SK-N-SH (cell line): Measurements from ENCODE around the gene MORN3. TPM values are rescaled to one million over a fixed set of nuclear protein-coding genes. Genes with fewer than 3 reads are reported as not detected.
"Not testable (repeated sequence)": the region's sequence is repeated elsewhere in the genome, so short reads cannot be mapped to it uniquely, and the experiment has no call there.

Experiments used
- CTCF ChIA-PET: fragments of 300-600, 350-600 bp; formaldehyde crosslinking; extraction: SDS; loops from one replicate; lab custom pipeline; 2021; lab: Yijun Ruan, JAX
- POLR2A ChIA-PET: fragments of 350-600 bp; sonication (Branson Sonifier 250); formaldehyde crosslinking; extraction: SDS; loops from one replicate; lab custom pipeline; 2020; ENCODE audit warnings: antibody characterized with exemption, inconsistent platforms; lab: Yijun Ruan, JAX
- DNase-seq: peaks from one replicate; pipeline ENCODE4 v3.0.0; 2012
- H2AFZ ChIP-seq: fragments of 200-600 bp; sonication (generic); 2 replicates; pipeline ENCODE4 v1.8.1; 2016; ENCODE audit warnings: antibody characterized with exemption, mild to moderate bottlenecking, low read depth
- H3F3A ChIP-seq: fragments of 200-600 bp; sonication (generic); replicated peaks from 2 replicates; pipeline ENCODE3; 2016; ENCODE audit warnings: antibody characterized with exemption, mild to moderate bottlenecking; ENCODE audit not compliant: insufficient read depth
- H3K27ac ChIP-seq, 2 experiments: fragments of 200-500 bp in 1 of 2; fragments of 200-600 bp in 1 of 2; sonication (Bioruptor generic) in 1 of 2; sonication (generic), shearing (Covaris generic) in 1 of 2; 2 replicates each; pipeline versions ENCODE4 v1.5.1 to v1.6.1; 2014 to 2016; ENCODE audit warnings: low read depth in 2 of 2, inconsistent platforms in 1 of 2, low read length in 1 of 2, mild to moderate bottlenecking in 1 of 2, mixed read lengths in 1 of 2
- H3K27me3 ChIP-seq: fragments of 200-600 bp; sonication (generic), shearing (Covaris generic); 2 replicates; pipeline ENCODE4 v1.6.1; 2016; ENCODE audit warnings: mixed run types; ENCODE audit not compliant: insufficient read depth
- H3K36me3 ChIP-seq, 2 experiments: fragments of 200-500 bp in 1 of 2; fragments of 200-600 bp in 1 of 2; sonication (Bioruptor generic) in 1 of 2; sonication (generic) in 1 of 2; replicated peaks in 1 of 2; 2 replicates each; pipeline versions ENCODE3 to v1.5.1; 2014 to 2016; ENCODE audit warnings: low read length in 1 of 2, mild to moderate bottlenecking in 1 of 2; ENCODE audit not compliant: insufficient read depth in 2 of 2, control insufficient read depth in 1 of 2
- H3K4me1 ChIP-seq, 2 experiments: fragments of 200-500 bp in 1 of 2; fragments of 200-600 bp in 1 of 2; sonication (Bioruptor generic) in 1 of 2; sonication (generic), shearing (Covaris generic) in 1 of 2; 2 replicates each; pipeline versions ENCODE4 v1.5.1 to v1.6.1; 2014 to 2016; ENCODE audit warnings: low read depth in 1 of 2, low read length in 1 of 2, mixed run types in 1 of 2; ENCODE audit not compliant: insufficient read depth in 2 of 2, control insufficient read depth in 1 of 2
- H3K4me2 ChIP-seq: fragments of 200-600 bp; sonication (generic), shearing (Covaris generic); 2 replicates; pipeline ENCODE4 v1.6.1; 2017; ENCODE audit warnings: mixed run types
- H3K4me3 ChIP-seq, 2 experiments: fragments of 200-500 bp in 1 of 2; fragments of 200-600 bp in 1 of 2; sonication (Bioruptor generic) in 1 of 2; sonication (generic), shearing (Covaris generic) in 1 of 2; 2 replicates each; pipeline versions ENCODE4 v1.5.1 to v1.8.1; 2014 to 2016; ENCODE audit warnings: low read depth in 2 of 2, inconsistent platforms in 1 of 2, low read length in 1 of 2, mild to moderate bottlenecking in 1 of 2, mixed read lengths in 1 of 2, moderate library complexity in 1 of 2
- H3K79me2 ChIP-seq: fragments of 200-600 bp; sonication (generic); 2 replicates; pipeline ENCODE4 v1.8.1; 2017; ENCODE audit warnings: mild to moderate bottlenecking; ENCODE audit not compliant: insufficient read depth
- H3K9ac ChIP-seq: fragments of 200-600 bp; sonication (generic); 2 replicates; pipeline ENCODE4 v1.6.1; 2017; ENCODE audit warnings: mixed run types
- H3K9me2 ChIP-seq: fragments of 200-600 bp; sonication (generic); 2 replicates; pipeline ENCODE4 v1.6.1; 2017; ENCODE audit warnings: mixed run types
- H3K9me3 ChIP-seq: fragments of 200-600 bp; sonication (generic); 2 replicates; pipeline ENCODE4 v1.6.1; 2017; ENCODE audit warnings: mixed run types, mild to moderate bottlenecking, moderate library complexity
- H4K20me1 ChIP-seq: fragments of 200-600 bp; sonication (generic); 2 replicates; pipeline ENCODE4 v1.6.1; 2017; ENCODE audit warnings: mild to moderate bottlenecking, mixed run types; ENCODE audit not compliant: insufficient read depth
- CHD2 ChIP-seq: fragments of 150-350 bp; IDR thresholded peaks from 2 replicates; pipeline ENCODE4 v1.6.1; 2018; ENCODE audit warnings: low read length; ENCODE audit not compliant: partially characterized antibody
- EP300 ChIP-seq, 2 experiments: IDR thresholded peaks; 2 replicates each; pipeline versions ENCODE4 v1.4.0 to v1.6.1; 2012; ENCODE audit warnings: borderline replicate concordance in 1 of 2, low read depth in 1 of 2, low read length in 1 of 2
- FOXM1 ChIP-seq: IDR thresholded peaks from 2 replicates; pipeline ENCODE4 v1.4.0; 2012; ENCODE audit warnings: low read depth, mild to moderate bottlenecking
- MXI1 ChIP-seq: IDR thresholded peaks from 2 replicates; pipeline ENCODE4 v1.6.1; 2012; ENCODE audit warnings: mild to moderate bottlenecking, low read depth, low read length, improper control_type of control experiment
- RXRA ChIP-seq: IDR thresholded peaks from 2 replicates; pipeline ENCODE4 v1.4.0; 2012; ENCODE audit warnings: low read depth, mild to moderate bottlenecking, borderline replicate concordance
- SIN3A ChIP-seq: IDR thresholded peaks from 2 replicates; pipeline ENCODE4 v1.6.1; 2012; ENCODE audit warnings: low read depth, mild to moderate bottlenecking, low read length, moderate library complexity, borderline replicate concordance
- TEAD4 ChIP-seq: IDR thresholded peaks from 2 replicates; pipeline ENCODE4 v1.4.0; 2012; ENCODE audit warnings: mild to moderate bottlenecking, borderline replicate concordance; ENCODE audit not compliant: insufficient read depth
- YY1 ChIP-seq: IDR thresholded peaks from 2 replicates; pipeline ENCODE4 v1.4.0; 2012; ENCODE audit warnings: low read depth, mild to moderate bottlenecking
- WGBS: methylation state at CpG from one replicate; pipeline ENCODE4 v1.1.6; 2017; ENCODE audit warnings: low lambda C conversion rate; 5-methylcytosine and 5-hydroxymethylcytosine counted together
- polyA plus RNA-seq, 3 experiments: library from polyadenylated mRNA; depleted of rRNA; stranded (reverse); fragments of >200 nt; gene quantifications; 2 replicates each; pipeline ENCODE4 v1.2.3, GENCODE V29; 2012
- TF ChIP-seq, protein P1 (sequence below): IDR thresholded peaks from 2 replicates; pipeline ENCODE4 v1.6.1; 2012; ENCODE audit warnings: mild to moderate bottlenecking, low read depth, low read length, moderate library complexity
- TF ChIP-seq, protein P2 (sequence below): IDR thresholded peaks from 2 replicates; pipeline ENCODE4 v1.4.0; 2012; ENCODE audit warnings: low read depth
- TF ChIP-seq, protein P3 (sequence below): IDR thresholded peaks from 2 replicates; pipeline ENCODE4 v1.4.0; 2012; ENCODE audit warnings: low read depth, borderline replicate concordance
- TF ChIP-seq, protein P4 (sequence below): fragments of 150-350 bp; IDR thresholded peaks from 2 replicates; pipeline ENCODE4 v1.6.1; 2016; ENCODE audit warnings: mild to moderate bottlenecking, low read depth, low read length
- TF ChIP-seq, protein P5 (sequence below): IDR thresholded peaks from 2 replicates; pipeline ENCODE4; 2012

Gene MORN3
- polyA plus RNA-seq, 1 of the 3 experiments (the other 2 are of a cell fraction), result 2.7 TPM

DNA sequence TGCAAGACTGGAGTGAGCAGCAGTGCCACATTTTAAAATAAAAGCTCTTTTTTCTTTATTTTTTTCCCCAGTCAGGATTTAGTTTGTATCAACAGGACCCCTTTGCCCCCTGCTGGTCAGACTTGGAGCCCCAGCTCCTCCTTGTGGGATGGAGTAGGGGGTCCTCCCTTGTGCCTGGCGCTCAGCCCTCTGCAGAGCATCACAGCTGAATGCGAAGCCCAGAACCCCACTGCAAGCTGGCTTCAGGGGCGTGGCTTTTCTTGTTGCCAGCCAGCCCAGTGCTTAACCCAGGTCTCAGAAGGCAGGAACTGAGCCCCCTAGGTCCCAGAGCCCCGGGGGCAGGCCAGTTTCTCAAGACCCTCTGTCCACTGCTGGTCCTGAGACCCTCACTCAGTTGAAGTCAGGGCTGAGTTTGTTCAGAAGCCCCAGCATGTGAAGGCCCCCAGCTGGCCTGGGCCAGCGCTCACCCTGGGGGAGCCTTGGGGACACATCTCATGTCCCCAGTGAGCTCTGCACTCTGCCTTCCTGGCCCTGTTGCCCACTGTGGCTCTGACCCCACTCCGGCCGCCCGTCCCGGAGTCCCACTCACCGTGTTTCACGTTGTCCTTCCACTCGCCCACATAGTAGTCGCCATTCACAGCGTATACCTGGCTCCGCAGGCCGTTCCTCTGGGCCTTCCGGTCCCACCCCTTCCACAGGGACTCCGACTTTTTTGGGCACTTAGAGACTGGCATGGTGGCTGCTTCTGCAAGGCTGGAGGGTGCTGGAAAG is 519 bp downstream of the MORN3 start (continued):
- TF ChIP-seq, protein P1, sequence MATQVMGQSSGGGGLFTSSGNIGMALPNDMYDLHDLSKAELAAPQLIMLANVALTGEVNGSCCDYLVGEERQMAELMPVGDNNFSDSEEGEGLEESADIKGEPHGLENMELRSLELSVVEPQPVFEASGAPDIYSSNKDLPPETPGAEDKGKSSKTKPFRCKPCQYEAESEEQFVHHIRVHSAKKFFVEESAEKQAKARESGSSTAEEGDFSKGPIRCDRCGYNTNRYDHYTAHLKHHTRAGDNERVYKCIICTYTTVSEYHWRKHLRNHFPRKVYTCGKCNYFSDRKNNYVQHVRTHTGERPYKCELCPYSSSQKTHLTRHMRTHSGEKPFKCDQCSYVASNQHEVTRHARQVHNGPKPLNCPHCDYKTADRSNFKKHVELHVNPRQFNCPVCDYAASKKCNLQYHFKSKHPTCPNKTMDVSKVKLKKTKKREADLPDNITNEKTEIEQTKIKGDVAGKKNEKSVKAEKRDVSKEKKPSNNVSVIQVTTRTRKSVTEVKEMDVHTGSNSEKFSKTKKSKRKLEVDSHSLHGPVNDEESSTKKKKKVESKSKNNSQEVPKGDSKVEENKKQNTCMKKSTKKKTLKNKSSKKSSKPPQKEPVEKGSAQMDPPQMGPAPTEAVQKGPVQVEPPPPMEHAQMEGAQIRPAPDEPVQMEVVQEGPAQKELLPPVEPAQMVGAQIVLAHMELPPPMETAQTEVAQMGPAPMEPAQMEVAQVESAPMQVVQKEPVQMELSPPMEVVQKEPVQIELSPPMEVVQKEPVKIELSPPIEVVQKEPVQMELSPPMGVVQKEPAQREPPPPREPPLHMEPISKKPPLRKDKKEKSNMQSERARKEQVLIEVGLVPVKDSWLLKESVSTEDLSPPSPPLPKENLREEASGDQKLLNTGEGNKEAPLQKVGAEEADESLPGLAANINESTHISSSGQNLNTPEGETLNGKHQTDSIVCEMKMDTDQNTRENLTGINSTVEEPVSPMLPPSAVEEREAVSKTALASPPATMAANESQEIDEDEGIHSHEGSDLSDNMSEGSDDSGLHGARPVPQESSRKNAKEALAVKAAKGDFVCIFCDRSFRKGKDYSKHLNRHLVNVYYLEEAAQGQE, result no peak
- TF ChIP-seq, protein P2, sequence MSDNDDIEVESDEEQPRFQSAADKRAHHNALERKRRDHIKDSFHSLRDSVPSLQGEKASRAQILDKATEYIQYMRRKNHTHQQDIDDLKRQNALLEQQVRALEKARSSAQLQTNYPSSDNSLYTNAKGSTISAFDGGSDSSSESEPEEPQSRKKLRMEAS, result no peak
- TF ChIP-seq, protein P3, sequence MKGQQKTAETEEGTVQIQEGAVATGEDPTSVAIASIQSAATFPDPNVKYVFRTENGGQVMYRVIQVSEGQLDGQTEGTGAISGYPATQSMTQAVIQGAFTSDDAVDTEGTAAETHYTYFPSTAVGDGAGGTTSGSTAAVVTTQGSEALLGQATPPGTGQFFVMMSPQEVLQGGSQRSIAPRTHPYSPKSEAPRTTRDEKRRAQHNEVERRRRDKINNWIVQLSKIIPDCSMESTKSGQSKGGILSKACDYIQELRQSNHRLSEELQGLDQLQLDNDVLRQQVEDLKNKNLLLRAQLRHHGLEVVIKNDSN, result no peak
- no peak for TF ChIP-seq TEAD4
- TF ChIP-seq YY1, result no peak
- no peak for TF ChIP-seq MXI1
- TF ChIP-seq EP300 (IDR thresholded peaks at IDR 0.05; ENCODE audit: borderline replicate concordance in 1 of 2, low read depth in 1 of 2, low read length in 1 of 2), result no peak
- no peak for TF ChIP-seq FOXM1
- TF ChIP-seq RXRA, result no peak
- no peak for TF ChIP-seq SIN3A
- no peak for TF ChIP-seq CHD2
- TF ChIP-seq, protein P4, sequence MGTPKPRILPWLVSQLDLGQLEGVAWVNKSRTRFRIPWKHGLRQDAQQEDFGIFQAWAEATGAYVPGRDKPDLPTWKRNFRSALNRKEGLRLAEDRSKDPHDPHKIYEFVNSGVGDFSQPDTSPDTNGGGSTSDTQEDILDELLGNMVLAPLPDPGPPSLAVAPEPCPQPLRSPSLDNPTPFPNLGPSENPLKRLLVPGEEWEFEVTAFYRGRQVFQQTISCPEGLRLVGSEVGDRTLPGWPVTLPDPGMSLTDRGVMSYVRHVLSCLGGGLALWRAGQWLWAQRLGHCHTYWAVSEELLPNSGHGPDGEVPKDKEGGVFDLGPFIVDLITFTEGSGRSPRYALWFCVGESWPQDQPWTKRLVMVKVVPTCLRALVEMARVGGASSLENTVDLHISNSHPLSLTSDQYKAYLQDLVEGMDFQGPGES, result no peak
- TF ChIP-seq, protein P5, sequence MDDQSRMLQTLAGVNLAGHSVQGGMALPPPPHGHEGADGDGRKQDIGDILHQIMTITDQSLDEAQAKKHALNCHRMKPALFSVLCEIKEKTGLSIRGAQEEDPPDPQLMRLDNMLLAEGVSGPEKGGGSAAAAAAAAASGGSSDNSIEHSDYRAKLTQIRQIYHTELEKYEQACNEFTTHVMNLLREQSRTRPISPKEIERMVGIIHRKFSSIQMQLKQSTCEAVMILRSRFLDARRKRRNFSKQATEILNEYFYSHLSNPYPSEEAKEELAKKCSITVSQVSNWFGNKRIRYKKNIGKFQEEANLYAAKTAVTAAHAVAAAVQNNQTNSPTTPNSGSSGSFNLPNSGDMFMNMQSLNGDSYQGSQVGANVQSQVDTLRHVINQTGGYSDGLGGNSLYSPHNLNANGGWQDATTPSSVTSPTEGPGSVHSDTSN, result no peak

DNA sequence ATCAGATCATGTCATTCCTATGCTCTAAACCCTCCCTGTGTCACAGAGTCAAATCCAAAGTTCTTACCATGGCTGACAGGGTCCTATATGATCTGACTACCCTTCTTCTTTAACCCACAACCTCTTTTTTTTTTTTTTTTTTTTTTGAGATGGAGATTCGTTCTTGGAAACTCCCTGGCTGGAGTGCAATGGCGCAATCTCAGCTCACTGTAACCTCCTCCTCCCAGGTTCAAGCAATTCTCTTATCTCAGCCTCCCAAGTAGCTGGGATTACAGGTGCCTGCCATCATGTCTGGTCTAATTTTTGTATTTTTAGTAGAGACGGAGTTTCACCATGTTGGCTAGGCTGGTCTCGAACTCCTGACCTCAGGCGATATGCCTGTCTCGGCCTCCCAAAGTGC is 2.6 kb downstream of the MORN3 start:
- H3K4me1 ChIP-seq, H3K9me2 ChIP-seq, H3K36me3 ChIP-seq, H4K20me1 ChIP-seq, H2AFZ ChIP-seq, H3K27me3 ChIP-seq, H3K79me2 ChIP-seq, H3K9me3 ChIP-seq, H3K4me3 ChIP-seq, H3K27ac ChIP-seq, H3K9ac ChIP-seq, POLR2A ChIA-PET, H3F3A ChIP-seq, H3K4me2 ChIP-seq, DNase-seq: not testable (repeated sequence)
- CTCF ChIA-PET, result interaction anchor here (3.5 to 8.3 kb wide), 2 partner anchors 9 to 116 kb away, joined by 38 to 204 read pairs; no protein-coding TSS in a partner anchor
- WGBS, result 87% methylated on average over 6 of the region's 6 CpGs
